WERI-Rb-1 (cell line): Measurements from ENCODE around the gene SPOCK1.
A peak's percentile ranks its signal among the peaks of the same experiment; 100 is the strongest.

Source experiments
- DNase-seq: peaks from one replicate; pipeline ENCODE4 v3.0.0-alpha.2; 2020
- H3K27ac ChIP-seq: fragments of 250-450 bp; sonication (Bioruptor Pico); 2 replicates; pipeline ENCODE4 v1.5.1; 2020; ENCODE audit warnings: mild to moderate bottlenecking, moderate library complexity
- H3K27me3 ChIP-seq: fragments of 250-450 bp; sonication (Bioruptor Pico); 2 replicates; pipeline ENCODE4 v1.5.1; 2021; ENCODE audit warnings: mild to moderate bottlenecking, low read depth, moderate library complexity; ENCODE audit not compliant: insufficient read depth, severe bottlenecking
- H3K36me3 ChIP-seq: fragments of 250-450 bp; sonication (Bioruptor Pico); 2 replicates; pipeline ENCODE4 v1.5.1; 2020; ENCODE audit warnings: mild to moderate bottlenecking, moderate library complexity
- H3K4me3 ChIP-seq: 2 replicates; pipeline ENCODE4 v1.5.1; 2011; ENCODE audit warnings: low read depth, mild to moderate bottlenecking, control low read depth, low read length
- H3K9me3 ChIP-seq: fragments of 250-450 bp; sonication (Bioruptor Pico); 2 replicates; pipeline ENCODE4 v1.5.1; 2021; ENCODE audit warnings: mild to moderate bottlenecking, moderate library complexity; ENCODE audit not compliant: severe bottlenecking
- TF ChIP-seq, protein P1 (sequence below): IDR thresholded peaks from 2 replicates; pipeline ENCODE4 v1.5.1; 2011; ENCODE audit warnings: low read depth, mild to moderate bottlenecking, control low read depth, inconsistent platforms, low read length

SPOCK1 gene

DNA sequence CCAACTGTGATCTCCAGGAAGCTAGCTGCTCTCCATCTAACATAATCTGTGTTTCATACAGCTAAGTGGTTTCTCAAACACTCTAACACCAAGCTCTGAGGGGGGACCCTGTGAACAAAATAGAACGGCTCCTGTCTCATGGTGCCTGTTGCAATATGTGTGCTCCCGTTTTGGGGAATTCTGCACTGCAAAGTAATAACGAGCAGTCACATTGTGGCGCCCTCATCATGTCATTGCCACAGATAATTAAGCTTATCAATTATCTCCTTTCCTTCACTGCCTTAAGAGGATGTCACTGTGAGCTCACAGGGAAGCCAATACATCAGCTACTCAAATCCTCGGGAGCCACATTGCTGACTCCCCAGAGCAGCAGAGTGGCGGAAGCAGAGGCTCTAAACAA, 416.2 kb downstream of the SPOCK1 start:
- TF ChIP-seq, protein P1, sequence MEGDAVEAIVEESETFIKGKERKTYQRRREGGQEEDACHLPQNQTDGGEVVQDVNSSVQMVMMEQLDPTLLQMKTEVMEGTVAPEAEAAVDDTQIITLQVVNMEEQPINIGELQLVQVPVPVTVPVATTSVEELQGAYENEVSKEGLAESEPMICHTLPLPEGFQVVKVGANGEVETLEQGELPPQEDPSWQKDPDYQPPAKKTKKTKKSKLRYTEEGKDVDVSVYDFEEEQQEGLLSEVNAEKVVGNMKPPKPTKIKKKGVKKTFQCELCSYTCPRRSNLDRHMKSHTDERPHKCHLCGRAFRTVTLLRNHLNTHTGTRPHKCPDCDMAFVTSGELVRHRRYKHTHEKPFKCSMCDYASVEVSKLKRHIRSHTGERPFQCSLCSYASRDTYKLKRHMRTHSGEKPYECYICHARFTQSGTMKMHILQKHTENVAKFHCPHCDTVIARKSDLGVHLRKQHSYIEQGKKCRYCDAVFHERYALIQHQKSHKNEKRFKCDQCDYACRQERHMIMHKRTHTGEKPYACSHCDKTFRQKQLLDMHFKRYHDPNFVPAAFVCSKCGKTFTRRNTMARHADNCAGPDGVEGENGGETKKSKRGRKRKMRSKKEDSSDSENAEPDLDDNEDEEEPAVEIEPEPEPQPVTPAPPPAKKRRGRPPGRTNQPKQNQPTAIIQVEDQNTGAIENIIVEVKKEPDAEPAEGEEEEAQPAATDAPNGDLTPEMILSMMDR: no peak

DNA sequence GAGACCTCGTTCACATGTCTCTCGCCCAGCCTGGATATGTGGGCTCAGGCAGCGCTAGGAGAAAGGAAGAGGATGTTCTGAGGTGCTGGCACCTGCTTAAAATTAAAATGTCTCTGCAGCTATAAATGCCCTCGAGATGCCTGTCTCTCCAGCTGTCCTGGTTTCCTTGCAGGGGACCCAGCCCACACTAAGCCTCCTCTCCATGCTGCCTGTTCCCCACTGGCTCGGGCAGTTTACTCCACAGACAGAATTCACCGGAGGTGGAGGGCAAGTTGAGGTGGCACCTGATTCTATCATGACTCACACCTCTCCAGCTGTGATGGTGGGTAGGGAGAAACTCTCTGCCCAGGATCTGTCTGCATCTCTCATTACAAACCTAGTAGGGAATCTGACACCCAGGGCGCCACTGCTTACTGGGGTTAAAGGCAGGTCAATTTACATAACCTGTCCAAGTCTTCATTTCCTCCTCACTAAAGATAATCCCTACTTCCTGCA, 420.9 kb downstream of the SPOCK1 start:
- TF ChIP-seq, protein P1: no peak
- H3K36me3 ChIP-seq: no peaks in the 10 kb centered on the region
- peak; percentile 25 for DNase-seq
- H3K4me3 ChIP-seq: no peak overlapping the region
- H3K27ac ChIP-seq: no peak overlapping the region
- H3K9me3 ChIP-seq: no peaks in the 10 kb centered on the region
- H3K27me3 ChIP-seq: no peaks in the 10 kb centered on the region

More for the DNA sequence above, 416.2 kb downstream of the SPOCK1 start:
- no peak overlapping the region for H3K4me3 ChIP-seq
- H3K27me3 ChIP-seq: no peaks in the 10 kb centered on the region
- H3K27ac ChIP-seq: no peak overlapping the region
- no peaks in the 10 kb centered on the region for H3K9me3 ChIP-seq
- peak; percentile 20 for DNase-seq
- no peaks in the 10 kb centered on the region for H3K36me3 ChIP-seq

DNA sequence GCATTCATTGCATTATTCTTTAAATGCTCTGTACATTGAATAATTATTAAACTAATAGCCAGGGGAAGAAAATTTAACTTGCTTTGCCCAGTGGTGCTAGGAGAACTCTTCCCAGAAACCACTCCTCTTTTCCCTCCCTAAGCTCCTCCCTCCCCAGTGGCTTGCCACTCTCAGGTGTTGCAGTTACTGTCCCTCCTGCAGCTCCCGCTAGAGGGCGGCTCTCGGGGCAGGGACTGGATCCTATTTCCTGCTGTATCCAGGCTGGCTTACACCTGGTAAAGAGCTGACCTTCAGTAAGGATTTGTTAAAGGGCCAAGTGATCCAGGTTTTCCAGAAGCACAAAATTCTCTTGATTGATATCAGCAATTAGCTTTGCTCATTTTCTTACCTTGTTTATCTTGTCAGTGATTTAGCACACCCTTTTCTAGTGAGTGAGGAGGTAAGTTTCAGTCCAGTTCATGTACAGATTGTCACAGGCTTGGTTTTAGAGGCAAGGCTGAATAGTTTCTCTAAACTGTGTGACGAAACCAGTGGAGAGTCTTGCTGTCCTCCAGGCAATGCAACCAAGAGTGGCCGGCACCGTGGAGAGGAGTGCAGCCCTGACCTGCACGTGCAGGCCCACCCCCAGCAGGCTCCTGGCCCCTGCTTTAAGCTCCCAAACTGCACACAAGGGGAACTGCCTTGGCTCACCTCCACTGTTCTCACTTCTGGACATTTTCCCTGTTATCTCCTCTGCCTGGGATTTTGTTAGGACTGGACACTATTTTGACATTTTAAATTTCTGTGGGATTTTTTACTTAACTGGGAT, 423.8 kb downstream of the SPOCK1 start:
- TF ChIP-seq, protein P1: peak; percentile 90
- no peaks in the 10 kb centered on the region for H3K27me3 ChIP-seq

DNA sequence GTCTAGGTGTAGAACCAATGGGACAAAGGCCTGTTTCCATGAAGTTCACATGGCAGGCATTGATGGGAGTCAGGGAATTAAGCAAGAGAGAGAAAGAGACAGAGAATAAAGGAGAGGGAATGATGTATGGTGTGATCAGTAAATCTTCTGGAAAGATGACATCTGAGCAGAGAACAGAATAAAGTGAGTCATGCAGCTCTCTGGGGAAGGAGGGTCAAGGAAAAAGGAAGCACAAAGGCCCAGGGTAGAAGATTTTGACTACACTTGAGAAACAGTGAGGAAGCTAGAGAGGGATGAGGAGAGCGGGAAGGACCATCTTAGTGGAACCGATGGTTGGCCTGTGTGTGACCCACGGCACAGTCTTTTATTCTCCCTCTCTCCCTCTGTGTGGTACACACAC, 425.9 kb downstream of the SPOCK1 start:
- no peak overlapping the region for H3K4me3 ChIP-seq
- no peaks in the 10 kb centered on the region for H3K9me3 ChIP-seq
- no peak for DNase-seq
- no peaks in the 10 kb centered on the region for H3K36me3 ChIP-seq
- H3K27me3 ChIP-seq: no peaks in the 10 kb centered on the region
- TF ChIP-seq, protein P1: no peak
- no peak overlapping the region for H3K27ac ChIP-seq

More for the DNA sequence above, 423.8 kb downstream of the SPOCK1 start:
- Histone ChIP-seq H3K9me3 (no peaks in the 10 kb centered on the region), H3K27ac (no peak overlapping the region), H3K36me3 (no peaks in the 10 kb centered on the region), H3K4me3 (no peak overlapping the region)
- DNase-seq: peak; percentile 91

GRCh38 chr5:137072361-137073115, 426.6 kb downstream of the SPOCK1 start:
- TF ChIP-seq, protein P1: no peak
- DNase-seq: no peak
- no peaks in the 10 kb centered on the region for H3K36me3 ChIP-seq
- H3K27me3 ChIP-seq: no peaks in the 10 kb centered on the region
- no peaks in the 10 kb centered on the region for H3K9me3 ChIP-seq
- no peak overlapping the region for H3K4me3 ChIP-seq
- H3K27ac ChIP-seq: no peak overlapping the region
